HCT116 (cell line): ENCODE results near the gene CTNND2. TPM values are rescaled to one million over a fixed set of nuclear protein-coding genes. Genes with fewer than 3 reads are reported as not detected.

Experiments
- ATAC-seq: fragments of 200-7000 bp; cut with Tn5 transposase; 2 replicates; pipeline ENCODE4 v1.9.1; 2020; ENCODE audit warnings: mild to moderate bottlenecking, moderate library complexity
- BruUV-seq: library from RNA; stranded (reverse); fragments of 400-500 nt; replicated peaks from 2 replicates; lab custom pipeline; 2021; lab: Mats Ljungman, UMichigan
- CTCF ChIA-PET: fragments of 300-600 bp; sonication (Branson Sonifier 250); formaldehyde crosslinking; loops from one replicate; lab custom pipeline; 2021; ENCODE audit warnings: antibody characterized with exemption; lab: Charles Lee
- POLR2A ChIA-PET: fragments of 300-600, 350-600 bp; sonication (Branson Sonifier 250); formaldehyde crosslinking; loops from one replicate; lab custom pipeline; 2021; ENCODE audit warnings: antibody characterized with exemption; lab: Charles Lee
- RAD21 ChIA-PET, 2 experiments: fragments of 300-600 bp; sonication (Branson Sonifier 250); formaldehyde crosslinking; loops; one replicate each; lab custom pipeline; 2023; ENCODE audit warnings: low total read pairs in 2 of 2; ENCODE audit not compliant: uncharacterized antibody in 2 of 2, unreplicated experiment in 2 of 2, low non-redundant PET in 1 of 2; lab: Charles Lee
- DNase-seq: peaks from one replicate; pipeline ENCODE4 v3.0.0-alpha.2; 2010; ENCODE audit warnings: low read depth, low spot score
- H2AFZ ChIP-seq: fragments of 200-600 bp; shearing (Covaris generic), sonication (generic); 2 replicates; pipeline ENCODE4 v1.6.1; 2017; ENCODE audit warnings: low read depth, mixed run types, mixed read lengths, antibody characterized with exemption, low read length; ENCODE audit not compliant: poor library complexity, severe bottlenecking
- H3K27ac ChIP-seq: 2 replicates; pipeline ENCODE4 v1.5.1; 2012; ENCODE audit warnings: low read depth, low read length
- H3K27me3 ChIP-seq: fragments of 200-600 bp; sonication (generic); 2 replicates; pipeline ENCODE4 v1.6.1; 2016; ENCODE audit warnings: mixed run types, low read length, mixed read lengths; ENCODE audit not compliant: insufficient read depth
- H3K36me3 ChIP-seq, 2 experiments: fragments of 200-500 bp in 1 of 2; fragments of 200-600 bp in 1 of 2; sonication (Bioruptor generic) in 1 of 2; sonication (generic) in 1 of 2; 2 replicates each; pipeline versions ENCODE4 v1.5.1 to v1.6.1; 2014 to 2016; ENCODE audit warnings: low read length in 2 of 2, inconsistent platforms in 1 of 2, mixed read lengths in 1 of 2, mixed run types in 1 of 2; ENCODE audit not compliant: insufficient read depth in 2 of 2, control insufficient read depth in 1 of 2
- H3K4me1 ChIP-seq, 2 experiments: fragments of 200-600 bp in 1 of 2; sonication (generic) in 1 of 2; 2 replicates each; pipeline versions ENCODE4 v1.5.1 to v1.6.1; 2012 to 2017; ENCODE audit warnings: low read length in 2 of 2, inconsistent platforms in 1 of 2, mild to moderate bottlenecking in 1 of 2, mixed read lengths in 1 of 2, mixed run types in 1 of 2, moderate library complexity in 1 of 2; ENCODE audit not compliant: insufficient read depth in 2 of 2, control insufficient read depth in 1 of 2
- H3K4me2 ChIP-seq: fragments of 200-600 bp; sonication (generic); 2 replicates; pipeline ENCODE4 v1.6.1; 2017; ENCODE audit warnings: mixed run types, low read length, mixed read lengths
- H3K4me3 ChIP-seq, 2 experiments: fragments of 200-600 bp in 1 of 2; sonication (generic) in 1 of 2; replicated peaks in 1 of 2; 2 replicates each; pipeline ENCODE4 v1.5.1; 2011 to 2016; ENCODE audit warnings: low read length in 2 of 2, control low read depth in 1 of 2, low read depth in 1 of 2, mild to moderate bottlenecking in 1 of 2, mixed read lengths in 1 of 2, mixed run types in 1 of 2
- H3K79me2 ChIP-seq: fragments of 200-600 bp; sonication (generic); 2 replicates; pipeline ENCODE4 v1.6.1; 2017; ENCODE audit warnings: mild to moderate bottlenecking, mixed run types, low read length, moderate library complexity, mixed read lengths; ENCODE audit not compliant: insufficient read depth
- H3K9ac ChIP-seq: fragments of 200-600 bp; sonication (generic); 2 replicates; pipeline ENCODE4 v1.6.1; 2016; ENCODE audit warnings: low read length, mixed read lengths
- H3K9me2 ChIP-seq: fragments of 200-600 bp; sonication (generic), shearing (Covaris generic); 2 replicates; pipeline ENCODE4 v1.6.1; 2017; ENCODE audit warnings: mixed run types, mild to moderate bottlenecking, moderate library complexity; ENCODE audit not compliant: insufficient read depth
- H3K9me3 ChIP-seq, 2 experiments: fragments of 200-500 bp in 1 of 2; fragments of 200-600 bp in 1 of 2; sonication (Bioruptor generic) in 1 of 2; sonication (generic) in 1 of 2; 2 replicates each; pipeline ENCODE4 v1.6.1; 2014 to 2017; ENCODE audit warnings: low read length in 2 of 2, mixed read lengths in 2 of 2, inconsistent platforms in 1 of 2, low read depth in 1 of 2, mild to moderate bottlenecking in 1 of 2, mixed run types in 1 of 2, moderate library complexity in 1 of 2; ENCODE audit not compliant: control insufficient read depth in 1 of 2, insufficient read depth in 1 of 2
- H4K20me1 ChIP-seq: fragments of 200-600 bp; sonication (generic), shearing (Covaris generic); 2 replicates; pipeline ENCODE4 v1.6.1; 2017; ENCODE audit warnings: mixed run types, mild to moderate bottlenecking, moderate library complexity; ENCODE audit not compliant: insufficient read depth
- ATF3 ChIP-seq: IDR thresholded peaks from 2 replicates; pipeline ENCODE4 v1.6.1; 2012
- CBX3 ChIP-seq: IDR thresholded peaks from 2 replicates; pipeline ENCODE4 v1.6.1; 2012; ENCODE audit warnings: low read depth
- ELF1 ChIP-seq: IDR thresholded peaks from 2 replicates; pipeline ENCODE4 v1.6.1; 2012; ENCODE audit warnings: low read depth, borderline replicate concordance
- JUND ChIP-seq: IDR thresholded peaks from 2 replicates; pipeline ENCODE4 v1.6.1; 2012
- POLR2A ChIP-seq: IDR thresholded peaks from 2 replicates; pipeline ENCODE4 v1.7.0; 2011; ENCODE audit warnings: borderline replicate concordance; ENCODE audit not compliant: insufficient read depth, insufficient read length; ENCODE audit errors: extremely low read depth
- REST ChIP-seq: IDR thresholded peaks from 2 replicates; pipeline ENCODE4 v1.6.1; 2012; ENCODE audit warnings: low read depth
- SIN3A ChIP-seq: IDR thresholded peaks from 2 replicates; pipeline ENCODE4 v1.6.1; 2012; ENCODE audit warnings: low read depth
- YY1 ChIP-seq: IDR thresholded peaks from 2 replicates; pipeline ENCODE4 v1.6.1; 2011; ENCODE audit warnings: low read length, low read depth, moderate library complexity, mild to moderate bottlenecking; ENCODE audit not compliant: insufficient replicate concordance; ENCODE audit errors: extremely low read depth
- intact Hi-C: fragments of 100-400 bp; cut with micrococcal nuclease; formaldehyde crosslinking; loops from 2 replicates; pipeline ENCODE4 v1.10.0; 2022
- total RNA-seq: library from RNA; stranded (reverse); gene quantifications from one replicate; pipeline ENCODE4 v1.2.1, GENCODE V29; 2021; ENCODE audit not compliant: unreplicated experiment

The CTNND2 gene
- total RNA-seq, 1 experiment from 2014 or later = not detected

- TF ChIP-seq REST (no peak), SIN3A (no peak), ELF1 (no peak)
These were observed 448.7 kb downstream of the CTNND2 start (continued) for GRCh38 chr5:11455505-11455904.

GRCh38 chr5:11452852-11453251, 451.4 kb downstream of the CTNND2 start:
- ChIA-PET POLR2A (no interaction called here), RAD21 (no interaction called here), CTCF (no interaction called here)
- H3K9ac ChIP-seq = no peak overlapping the region
- H3K36me3 ChIP-seq = no peaks in the 10 kb centered on the region
- no peak overlapping the region for H3K4me2 ChIP-seq
- no peak overlapping the region for H2AFZ ChIP-seq
- no peak overlapping the region for H3K27ac ChIP-seq
- no peak for ATAC-seq
- H3K9me3 ChIP-seq = peaks cover 5 to 16% of the 10 kb centered on the region in 2 experiments; a peak in 2 of 4 replicates
- H4K20me1 ChIP-seq = no peaks in the 10 kb centered on the region
- H3K27me3 ChIP-seq = no peaks in the 10 kb centered on the region
- no peak overlapping the region for H3K4me3 ChIP-seq
- intact Hi-C loops = no loop called here
- H3K9me2 ChIP-seq = no peaks in the 10 kb centered on the region
- no peak for DNase-seq
- TF ChIP-seq SIN3A (no peak), YY1 (no peak), CBX3 (no peak), POLR2A (no peak), JUND (no peak), ATF3 (no peak)
- TF ChIP-seq, all 23 proteins: peak for 0
- Histone ChIP-seq H3K79me2 (no peaks in the 10 kb centered on the region), H3K4me1 (no peaks in the 10 kb centered on the region)
- BruUV-seq = no TSS peak
